IPS-18a (cell line): Measurements from ENCODE around the gene ZNF121.

Source experiments
- H3K27ac ChIP-seq: one replicate; pipeline ENCODE4 v1.5.1; 2013; ENCODE audit warnings: low read length
- H3K27me3 ChIP-seq: one replicate; pipeline ENCODE4 v1.6.1; 2013; ENCODE audit warnings: mild to moderate bottlenecking, low read length; ENCODE audit not compliant: control insufficient read depth, insufficient read depth
- H3K36me3 ChIP-seq: one replicate; pipeline ENCODE4 v1.6.1; 2013; ENCODE audit warnings: low read depth, low read length; ENCODE audit not compliant: control insufficient read depth
- H3K4me1 ChIP-seq: one replicate; pipeline ENCODE4 v1.6.1; 2013; ENCODE audit warnings: low read depth, low read length; ENCODE audit not compliant: control insufficient read depth
- H3K4me3 ChIP-seq: one replicate; pipeline ENCODE4 v1.5.1; 2013; ENCODE audit warnings: low read length
- H3K9ac ChIP-seq: one replicate; pipeline ENCODE4 v1.6.1; 2013; ENCODE audit warnings: mild to moderate bottlenecking, low read length, moderate library complexity
- H3K9me3 ChIP-seq: one replicate; pipeline ENCODE4 v1.6.1; 2013; ENCODE audit warnings: low read depth, low read length; ENCODE audit not compliant: control insufficient read depth

The ZNF121 gene

GRCh38 chr19:9531933-9532332 is 52.4 kb downstream of the ZNF121 start:
- H3K9ac ChIP-seq, result no peak overlapping the region
- peaks cover 77% of the 10 kb centered on the region for H3K9me3 ChIP-seq
- peaks cover 89% of the 10 kb centered on the region for H3K36me3 ChIP-seq
- no peaks in the 10 kb centered on the region for H3K27me3 ChIP-seq
- H3K4me3 ChIP-seq, result no peak overlapping the region
- no peaks in the 10 kb centered on the region for H3K4me1 ChIP-seq
- H3K27ac ChIP-seq, result no peak overlapping the region

DNA sequence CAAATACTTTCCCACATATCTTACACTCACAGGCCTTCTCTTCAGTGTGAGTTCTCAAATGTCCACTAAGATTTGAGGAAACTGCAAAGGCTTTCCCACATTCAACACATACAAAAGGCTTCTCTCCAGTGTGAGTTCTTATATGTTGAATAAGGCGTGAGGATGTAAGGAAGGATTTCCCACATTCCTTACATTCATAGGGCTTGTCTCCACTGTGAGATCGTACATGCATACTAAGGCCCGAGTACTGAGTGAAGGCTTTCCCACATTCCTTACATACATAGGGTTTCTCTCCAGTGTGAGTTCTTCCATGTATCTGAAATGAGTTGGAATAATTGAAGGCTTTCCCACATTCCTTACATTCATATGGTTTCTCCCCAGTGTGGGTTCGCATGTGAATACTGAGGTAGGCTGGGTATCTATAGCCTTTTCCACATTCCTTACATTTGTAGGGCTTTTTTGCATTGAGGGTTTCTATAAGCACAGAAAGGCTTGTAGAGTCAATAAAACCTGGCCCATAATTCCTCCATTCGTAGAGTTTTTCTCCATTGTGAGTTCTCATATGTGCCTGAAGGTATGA is 55.5 kb downstream of the ZNF121 start:
- Histone ChIP-seq H3K9ac (no peak overlapping the region), H3K36me3 (peaks cover 76% of the 10 kb centered on the region), H3K27ac (no peak overlapping the region), H3K9me3 (peaks cover 85% of the 10 kb centered on the region), H3K27me3 (no peaks in the 10 kb centered on the region), H3K4me3 (peak overlapping the region; percentile 15), H3K4me1 (no peaks in the 10 kb centered on the region)

GRCh38 chr19:9523885-9524474 is 60.3 kb downstream of the ZNF121 start:
- peaks cover 71% of the 10 kb centered on the region for H3K9me3 ChIP-seq

More at GRCh38 chr19:9523885-9524474, 60.3 kb downstream of the ZNF121 start:
- Histone ChIP-seq H3K9ac (no peak overlapping the region), H3K36me3 (peaks cover 31% of the 10 kb centered on the region), H3K4me3 (peak overlapping the region; percentile 1), H3K4me1 (no peaks in the 10 kb centered on the region), H3K27ac (no peak overlapping the region), H3K27me3 (no peaks in the 10 kb centered on the region)
